Measurements from ENCODE around the gene PTPRD. TPM values are rescaled to one million over a fixed set of nuclear protein-coding genes. Genes with fewer than 3 reads are reported as not detected.

The PTPRD gene
- 6.9 TPM for total RNA-seq

DNA sequence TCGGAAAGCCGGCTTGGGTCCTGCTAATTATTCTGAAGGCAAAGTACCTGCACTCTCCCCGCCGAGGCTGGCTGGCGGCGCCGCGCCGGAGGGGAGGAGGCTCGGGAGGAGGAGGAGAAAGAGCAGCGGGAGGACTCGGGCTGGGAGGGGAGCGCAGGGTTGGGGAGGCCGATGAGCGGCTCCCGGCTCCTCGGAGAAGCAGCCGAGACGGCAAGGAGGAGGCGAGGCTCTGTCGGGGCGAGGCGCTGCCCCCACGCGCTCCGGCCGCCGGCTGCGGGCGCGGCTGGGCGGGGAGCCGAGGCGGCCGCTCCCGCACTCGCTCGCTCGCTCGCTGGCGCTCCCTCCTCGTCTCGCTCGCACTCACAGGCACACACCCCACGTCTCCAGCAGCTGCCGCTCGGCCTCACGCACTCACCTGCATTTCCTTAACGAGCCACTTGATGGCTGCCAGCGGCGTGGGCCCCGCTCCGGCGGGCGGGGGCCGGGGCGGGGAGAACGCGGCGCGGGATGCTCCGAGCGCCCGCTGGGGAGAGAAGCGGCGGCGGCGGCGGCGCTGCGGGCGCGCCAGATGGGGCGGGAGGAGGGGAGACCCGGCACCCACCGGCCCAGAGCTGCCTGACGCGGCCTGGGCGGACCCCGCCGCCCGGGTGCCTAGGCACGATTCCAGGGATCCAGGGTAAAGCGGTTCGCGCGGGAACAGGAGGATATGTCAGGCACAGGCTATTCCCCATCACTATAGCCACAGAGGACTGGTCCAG, at the start of gene PTPRD:
Gene PTPRD (minus strand): TSS at position 362 of the 758 bp plus-strand sequence.
- intact Hi-C loops (cut with DNase I), result no loop called here
- H3K9me3 ChIP-seq, result no peaks in the 10 kb centered on the region
- TF ChIP-seq, protein P1, sequence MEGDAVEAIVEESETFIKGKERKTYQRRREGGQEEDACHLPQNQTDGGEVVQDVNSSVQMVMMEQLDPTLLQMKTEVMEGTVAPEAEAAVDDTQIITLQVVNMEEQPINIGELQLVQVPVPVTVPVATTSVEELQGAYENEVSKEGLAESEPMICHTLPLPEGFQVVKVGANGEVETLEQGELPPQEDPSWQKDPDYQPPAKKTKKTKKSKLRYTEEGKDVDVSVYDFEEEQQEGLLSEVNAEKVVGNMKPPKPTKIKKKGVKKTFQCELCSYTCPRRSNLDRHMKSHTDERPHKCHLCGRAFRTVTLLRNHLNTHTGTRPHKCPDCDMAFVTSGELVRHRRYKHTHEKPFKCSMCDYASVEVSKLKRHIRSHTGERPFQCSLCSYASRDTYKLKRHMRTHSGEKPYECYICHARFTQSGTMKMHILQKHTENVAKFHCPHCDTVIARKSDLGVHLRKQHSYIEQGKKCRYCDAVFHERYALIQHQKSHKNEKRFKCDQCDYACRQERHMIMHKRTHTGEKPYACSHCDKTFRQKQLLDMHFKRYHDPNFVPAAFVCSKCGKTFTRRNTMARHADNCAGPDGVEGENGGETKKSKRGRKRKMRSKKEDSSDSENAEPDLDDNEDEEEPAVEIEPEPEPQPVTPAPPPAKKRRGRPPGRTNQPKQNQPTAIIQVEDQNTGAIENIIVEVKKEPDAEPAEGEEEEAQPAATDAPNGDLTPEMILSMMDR (IDR thresholded peaks at IDR 0.05), result no peak
- peaks cover 5% of the 10 kb centered on the region for H3K27me3 ChIP-seq
- peak within 1 kb of the TSS; percentile 60 to 65 for H3K4me3 ChIP-seq
- H3K36me3 ChIP-seq, result no peaks in the 10 kb centered on the region
- no peak for DNase-seq (ENCODE audit: low spot score in 2 of 2)
- H3K4me1 ChIP-seq, result no peaks in the 10 kb centered on the region
- H3K27ac ChIP-seq, result no peak within 1 kb of the TSS

DNA sequence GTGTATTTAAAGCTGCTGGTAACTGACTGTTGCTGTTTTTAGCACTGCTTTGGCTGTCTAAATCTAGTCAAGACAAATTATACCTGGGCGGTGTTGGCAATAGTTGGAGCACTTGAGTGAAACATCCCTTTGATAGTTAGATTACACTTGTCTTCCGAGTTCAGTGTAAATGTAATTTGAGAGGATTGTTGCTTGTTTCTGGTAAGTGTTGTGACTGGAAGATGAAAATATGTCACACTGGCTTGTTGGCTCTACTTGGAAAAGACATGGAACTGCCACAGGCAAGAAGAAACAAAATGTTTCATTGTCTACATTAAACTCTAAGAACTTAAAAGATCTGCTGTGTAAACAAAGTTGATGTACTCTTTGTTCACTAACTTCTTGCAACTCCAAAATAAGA, 49.2 kb upstream of the PTPRD start:
- Histone ChIP-seq H3K4me3 (no peak overlapping the region), H3K4me1 (no peaks in the 10 kb centered on the region), H3K36me3 (no peaks in the 10 kb centered on the region), H3K27ac (no peak overlapping the region), H3K9me3 (no peaks in the 10 kb centered on the region), H3K27me3 (no peaks in the 10 kb centered on the region)
- TF ChIP-seq, protein P1 (IDR thresholded peaks at IDR 0.05), result no peak
- intact Hi-C loops (cut with DNase I), result no loop called here
- DNase-seq (ENCODE audit: low spot score in 2 of 2), result no peak

DNA sequence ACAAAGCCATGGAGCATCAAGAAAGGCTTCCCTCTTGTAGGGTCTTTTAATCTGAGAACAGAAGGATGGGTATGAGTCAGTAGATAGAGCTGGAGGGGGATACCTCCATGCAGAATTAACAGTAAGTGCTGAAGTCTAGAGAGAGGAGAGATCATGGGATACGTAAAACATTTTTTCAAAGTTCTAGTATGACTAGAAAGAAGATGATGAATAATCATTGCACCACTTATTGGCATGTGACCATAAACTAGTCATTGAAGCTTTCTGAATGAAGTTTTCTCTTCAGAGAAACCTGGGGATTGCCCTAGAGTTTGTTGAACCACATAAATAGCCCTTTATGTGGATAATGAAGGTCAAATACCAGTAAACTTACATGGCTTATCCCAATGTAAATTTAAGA, 48.6 kb upstream of the PTPRD start:
- Histone ChIP-seq H3K4me1 (no peaks in the 10 kb centered on the region), H3K4me3 (no peak overlapping the region), H3K27me3 (no peaks in the 10 kb centered on the region), H3K36me3 (no peaks in the 10 kb centered on the region), H3K9me3 (no peaks in the 10 kb centered on the region), H3K27ac (no peak overlapping the region)
- intact Hi-C loops (cut with DNase I), result no loop called here
- TF ChIP-seq, protein P1 (IDR thresholded peaks at IDR 0.05), result no peak
- DNase-seq (ENCODE audit: low spot score in 2 of 2), result no peak

DNA sequence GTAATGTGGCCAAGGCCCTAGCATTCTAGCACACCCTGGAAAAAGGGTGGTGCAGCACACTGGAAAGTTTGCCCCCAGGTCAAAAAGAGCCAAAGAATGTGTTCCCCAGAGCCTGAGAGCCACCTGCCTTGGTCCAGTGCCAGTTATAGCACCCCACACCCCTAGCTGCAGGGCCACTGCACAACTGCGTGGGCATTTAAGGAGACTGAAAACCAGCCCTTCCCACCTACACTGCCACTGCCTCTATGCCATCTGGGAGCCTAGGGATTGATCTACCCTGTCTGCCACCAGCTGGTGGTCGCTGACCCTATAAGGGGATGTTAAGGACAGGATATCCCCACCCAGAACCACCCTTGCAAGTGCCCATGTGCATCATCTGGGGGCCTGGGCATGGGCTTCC, 38.2 kb upstream of the PTPRD start:
- no peaks in the 10 kb centered on the region for H3K4me1 ChIP-seq
- H3K36me3 ChIP-seq, result no peaks in the 10 kb centered on the region
- intact Hi-C loops (cut with DNase I), result no loop called here
- no peak overlapping the region for H3K27ac ChIP-seq
- no peaks in the 10 kb centered on the region for H3K27me3 ChIP-seq
- no peak overlapping the region for H3K4me3 ChIP-seq
- no peaks in the 10 kb centered on the region for H3K9me3 ChIP-seq
- TF ChIP-seq, protein P1 (IDR thresholded peaks at IDR 0.05), result no peak
- DNase-seq (ENCODE audit: low spot score in 2 of 2), result no peak

DNA sequence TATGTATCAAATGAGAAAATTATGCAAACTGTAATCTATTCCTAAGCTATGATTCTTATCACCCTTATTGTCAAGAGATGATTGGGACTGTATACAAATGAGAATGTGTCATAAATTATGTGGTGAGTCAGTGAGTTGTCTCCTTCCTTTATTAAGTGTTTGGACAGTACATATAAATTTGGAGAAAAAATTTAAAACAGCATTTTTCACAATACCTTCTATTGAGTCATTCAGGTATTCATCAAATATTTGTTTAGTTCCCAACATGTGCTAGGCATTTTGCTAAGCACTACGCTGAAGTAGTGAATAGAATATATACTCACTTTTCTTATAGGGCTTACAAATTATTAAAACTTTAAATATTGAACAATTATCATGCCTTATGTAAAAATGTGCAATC, 36.3 kb upstream of the PTPRD start:
- Histone ChIP-seq H3K36me3 (no peaks in the 10 kb centered on the region), H3K27ac (no peak overlapping the region), H3K4me1 (no peaks in the 10 kb centered on the region), H3K27me3 (no peaks in the 10 kb centered on the region), H3K4me3 (no peak overlapping the region), H3K9me3 (no peaks in the 10 kb centered on the region)
- intact Hi-C loops (cut with DNase I), result no loop called here
- DNase-seq (ENCODE audit: low spot score in 2 of 2), result no peak
- TF ChIP-seq, protein P1 (IDR thresholded peaks at IDR 0.05), result no peak
